ENCODE measurements around the gene ELMOD1. TPM values are rescaled to one million over a fixed set of nuclear protein-coding genes. Genes with fewer than 3 reads are reported as not detected.

The ELMOD1 gene
- total and polyA plus RNA-seq, 2 of the 4 experiments (the other 2 are of a cell fraction): 0.18 to 0.29 TPM

GRCh38 chr11:107619926-107620325 is 29.0 kb downstream of the ELMOD1 start:
- no peak overlapping the region for H4K91ac ChIP-seq (ENCODE audit: insufficient read depth, low read depth, low read length)
- DNase-seq (peak; percentile 23), ATAC-seq (ENCODE audit: low read depth) (no peak)
- BruUV-seq (replicated peaks): no TSS peak
- H2BK15ac ChIP-seq (ENCODE audit: low read depth, low read length): no peak overlapping the region
- H3K4me2 ChIP-seq (ENCODE audit: low read depth, low read length): no peak overlapping the region
- no peaks in the 10 kb centered on the region for H3K9me3 ChIP-seq (ENCODE audit: control insufficient read depth, insufficient read depth, low read length)
- POLR2A ChIA-PET (ENCODE audit: unreplicated experiment): no interaction called here
- TF ChIP-seq FOS (IDR thresholded peaks at IDR 0.05; ENCODE audit: low read depth, low read length): no peak
- TF ChIP-seq, protein P1, sequence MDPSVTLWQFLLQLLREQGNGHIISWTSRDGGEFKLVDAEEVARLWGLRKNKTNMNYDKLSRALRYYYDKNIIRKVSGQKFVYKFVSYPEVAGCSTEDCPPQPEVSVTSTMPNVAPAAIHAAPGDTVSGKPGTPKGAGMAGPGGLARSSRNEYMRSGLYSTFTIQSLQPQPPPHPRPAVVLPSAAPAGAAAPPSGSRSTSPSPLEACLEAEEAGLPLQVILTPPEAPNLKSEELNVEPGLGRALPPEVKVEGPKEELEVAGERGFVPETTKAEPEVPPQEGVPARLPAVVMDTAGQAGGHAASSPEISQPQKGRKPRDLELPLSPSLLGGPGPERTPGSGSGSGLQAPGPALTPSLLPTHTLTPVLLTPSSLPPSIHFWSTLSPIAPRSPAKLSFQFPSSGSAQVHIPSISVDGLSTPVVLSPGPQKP (IDR thresholded peaks at IDR 0.05; ENCODE audit: borderline replicate concordance, low read depth, low read length): no peak
- no peak for TF ChIP-seq BHLHE40 (IDR thresholded peaks at IDR 0.05; ENCODE audit: low read depth, low read length)
- TF ChIP-seq RFX5 (IDR thresholded peaks at IDR 0.05; ENCODE audit: low read depth, low read length): no peak
- no peak for TF ChIP-seq CTCF (conservative IDR thresholded peaks at IDR 0.05; ENCODE audit: low read depth, low read length)
- TF ChIP-seq NFE2L2 (IDR thresholded peaks at IDR 0.05; ENCODE audit: low read depth, low read length): no peak
- TF ChIP-seq CHD1 (IDR thresholded peaks at IDR 0.05; ENCODE audit: low read depth, low read length): no peak
- no peak for TF ChIP-seq RAD21 (IDR thresholded peaks at IDR 0.05; ENCODE audit: low read length)
- no peak for TF ChIP-seq POLR2A (IDR thresholded peaks at IDR 0.05; ENCODE audit: low read depth, low read length)
- TF ChIP-seq RCOR1 (IDR thresholded peaks at IDR 0.05; ENCODE audit: insufficient replicate concordance, low read length): no peak
- TF ChIP-seq, protein P2, sequence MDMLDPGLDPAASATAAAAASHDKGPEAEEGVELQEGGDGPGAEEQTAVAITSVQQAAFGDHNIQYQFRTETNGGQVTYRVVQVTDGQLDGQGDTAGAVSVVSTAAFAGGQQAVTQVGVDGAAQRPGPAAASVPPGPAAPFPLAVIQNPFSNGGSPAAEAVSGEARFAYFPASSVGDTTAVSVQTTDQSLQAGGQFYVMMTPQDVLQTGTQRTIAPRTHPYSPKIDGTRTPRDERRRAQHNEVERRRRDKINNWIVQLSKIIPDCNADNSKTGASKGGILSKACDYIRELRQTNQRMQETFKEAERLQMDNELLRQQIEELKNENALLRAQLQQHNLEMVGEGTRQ (IDR thresholded peaks at IDR 0.05; ENCODE audit: low read depth, low read length): no peak
- no peak for TF ChIP-seq MAFK (IDR thresholded peaks at IDR 0.05; ENCODE audit: low read depth, low read length)
- no peak for TF ChIP-seq MXI1 (IDR thresholded peaks at IDR 0.05; ENCODE audit: borderline replicate concordance, low read depth, low read length)
- no peak for TF ChIP-seq SMC3 (IDR thresholded peaks at IDR 0.05; ENCODE audit: low read depth, low read length)
- no peak for TF ChIP-seq CEBPB (IDR thresholded peaks at IDR 0.05; ENCODE audit: low read depth, low read length)
- TF ChIP-seq MAZ (IDR thresholded peaks at IDR 0.05; ENCODE audit: borderline replicate concordance, low read depth, low read length): no peak
- no peak overlapping the region for H3K23ac ChIP-seq (ENCODE audit: low read depth, low read length)
- in situ Hi-C loops (cut with MboI; ENCODE audit: low sequenced_read_pairs) (no loop called here), dilution Hi-C loops (cut with HindIII; ENCODE audit: low sequenced_read_pairs, unreplicated experiment) (no loop called here), intact Hi-C loops (cut with micrococcal nuclease) (no loop called here)
- H3K27ac ChIP-seq (ENCODE audit: insufficient read depth, low read length): no peak overlapping the region
- no peaks in the 10 kb centered on the region for H3K36me3 ChIP-seq (ENCODE audit: control insufficient read depth, insufficient read depth, low read length)
- H2BK5ac ChIP-seq (ENCODE audit: low read depth, low read length, poor library complexity, severe bottlenecking): no peak overlapping the region
- CTCF ChIA-PET: interaction anchor here (1.0 to 1.8 kb wide), 2 partner anchors 13 to 21 kb away, joined by 3 to 4 read pairs; no protein-coding TSS in a partner anchor
- no peak overlapping the region for H2AFZ ChIP-seq (replicated peaks; ENCODE audit: low read length, poor library complexity)
- no peak overlapping the region for H3K4me3 ChIP-seq (ENCODE audit: insufficient read depth, low read depth, low read length)
- H3K4me1 ChIP-seq (ENCODE audit: control insufficient read depth, insufficient read depth, low read length): no peaks in the 10 kb centered on the region
- H4K8ac ChIP-seq (ENCODE audit: low read depth in 2 of 2, low read length in 2 of 2): no peak overlapping the region
- H3K9ac ChIP-seq (ENCODE audit: low read depth, low read length): no peak overlapping the region
- H2AK5ac ChIP-seq (ENCODE audit: low read depth, low read length): no peak overlapping the region
- no peaks in the 10 kb centered on the region for H3K79me1 ChIP-seq (ENCODE audit: low read depth in 1 of 2, low read length in 2 of 2)
- WGBS, 2 experiments (ENCODE audit: extremely low coverage in 2 of 2, insufficient read length in 1 of 2): no CpG with 5 or more reads among the region's 1 CpG
- H3K18ac ChIP-seq (ENCODE audit: low read depth, low read length): no peak overlapping the region
- no peak overlapping the region for H3K4ac ChIP-seq (ENCODE audit: low read depth, low read length)
- H3K9me1 ChIP-seq (ENCODE audit: insufficient read depth, low read length): no peaks in the 10 kb centered on the region
- no peak overlapping the region for H3K14ac ChIP-seq (replicated peaks; ENCODE audit: low read depth, low read length)
- no peak overlapping the region for H2BK120ac ChIP-seq (ENCODE audit: low read depth, low read length)
- H2BK20ac ChIP-seq (ENCODE audit: low read depth, low read length): no peak overlapping the region
- no peaks in the 10 kb centered on the region for H4K20me1 ChIP-seq (ENCODE audit: insufficient read depth, low read length)
- peaks cover 4% of the 10 kb centered on the region for H3K27me3 ChIP-seq (ENCODE audit: control insufficient read depth, insufficient read depth, low read length)
- H4K5ac ChIP-seq (ENCODE audit: low read depth, low read length): no peak overlapping the region
- H2AK9ac ChIP-seq (replicated peaks; ENCODE audit: low read depth, low read length, poor library complexity): no peak overlapping the region
- no peak overlapping the region for H3K56ac ChIP-seq (ENCODE audit: extremely low read depth, insufficient read depth, low read length)
